GM18858 (cell line): ENCODE data around the gene RIPPLY2.
A peak's percentile ranks its signal among the peaks of the same experiment; 100 is the strongest.

ENCODE experiments used
- ATAC-seq: cut with Tn5 transposase; IDR thresholded peaks from one replicate; pipeline ENCODE4 v1.9.1; 2021; ENCODE audit not compliant: unreplicated experiment

RIPPLY2 gene

GRCh38 chr6:83859410-83860358 lies 6.5 kb downstream of the RIPPLY2 start, which contains the start of gene CYB5R4:
Gene CYB5R4, plus strand, starts transcription at chr6:83859689. Its CDS starts 94 bp downstream, at chr6:83859783.
- peak; percentile 98 for ATAC-seq

DNA sequence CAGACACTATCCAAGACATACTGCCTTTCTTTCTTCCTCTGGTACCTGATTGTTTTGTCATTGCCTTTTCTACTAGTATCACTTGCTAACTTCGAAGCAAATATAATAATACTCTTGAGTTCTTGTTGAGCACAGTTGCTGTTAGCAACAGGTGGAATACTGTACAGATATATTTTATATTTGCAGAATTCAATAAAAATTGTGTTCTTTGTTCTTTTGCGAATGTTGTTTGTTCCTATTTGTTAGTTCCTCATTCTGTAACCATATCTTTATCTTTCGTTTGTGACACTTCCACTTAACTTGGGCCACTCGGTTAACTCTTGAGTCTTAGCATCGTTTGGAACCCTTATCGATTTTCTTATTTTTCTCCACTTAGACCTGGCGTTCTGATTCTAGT lies 7.2 kb downstream of the RIPPLY2 start:
- ATAC-seq, result no peak

DNA sequence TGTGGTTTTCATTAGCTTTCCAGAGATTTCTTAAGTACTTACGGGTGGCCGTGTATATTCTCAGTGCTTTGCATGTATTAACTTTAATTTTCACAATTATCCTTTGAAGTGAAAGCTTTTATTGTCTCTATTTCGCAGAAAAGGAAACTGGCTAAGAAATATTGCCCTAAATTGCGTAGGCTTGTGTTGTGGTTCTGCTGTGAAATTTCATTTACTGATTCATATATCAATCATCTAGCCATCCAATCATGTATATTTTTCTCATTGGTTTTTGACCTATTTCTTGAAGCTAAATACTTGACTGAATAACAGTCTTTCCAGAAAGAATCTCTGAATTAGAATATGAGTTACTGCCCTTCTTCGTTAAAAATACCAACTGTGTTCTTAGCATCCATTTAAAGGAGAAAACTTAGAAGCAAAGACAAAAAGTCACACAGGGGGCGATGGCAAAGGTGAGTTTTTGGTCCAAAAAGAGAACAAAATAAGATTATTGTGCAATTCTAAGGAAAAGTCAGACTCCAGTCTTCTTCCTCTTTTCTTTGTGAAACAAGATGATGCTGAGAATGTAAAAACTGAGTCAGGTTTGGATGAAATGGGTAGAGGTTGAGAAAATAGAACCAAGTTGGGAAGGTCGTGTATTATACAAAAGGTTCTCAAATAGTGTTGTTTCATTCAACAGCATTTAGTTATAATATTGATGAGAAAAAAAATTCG lies 7.8 kb downstream of the RIPPLY2 start:
- ATAC-seq, result no peak

- ATAC-seq, result no peak
Measured at GRCh38 chr6:83862776-83863471, 9.8 kb downstream of the RIPPLY2 start.

DNA sequence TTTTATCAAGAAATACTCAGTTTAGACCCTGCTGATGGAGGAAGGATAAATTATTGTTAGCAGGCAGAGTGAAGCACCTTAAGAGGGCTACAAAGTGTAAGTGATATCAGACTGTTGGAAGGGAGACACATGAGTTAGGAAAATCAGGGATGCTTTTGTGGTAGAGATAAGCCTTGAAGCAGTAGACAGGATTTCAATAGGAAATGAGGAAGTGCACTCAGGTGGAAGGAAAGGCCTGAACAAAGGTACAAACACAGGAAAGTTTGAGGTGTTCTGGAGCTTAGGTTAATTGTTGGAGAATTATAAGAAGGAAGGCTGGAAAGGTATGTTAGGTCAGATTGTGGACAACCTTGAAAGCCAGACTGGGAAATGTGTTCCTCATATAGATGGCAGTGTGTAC lies 13.9 kb downstream of the RIPPLY2 start:
- no peak for ATAC-seq

GRCh38 chr6:83867527-83868161 lies 14.5 kb downstream of the RIPPLY2 start:
- ATAC-seq, result no peak

DNA sequence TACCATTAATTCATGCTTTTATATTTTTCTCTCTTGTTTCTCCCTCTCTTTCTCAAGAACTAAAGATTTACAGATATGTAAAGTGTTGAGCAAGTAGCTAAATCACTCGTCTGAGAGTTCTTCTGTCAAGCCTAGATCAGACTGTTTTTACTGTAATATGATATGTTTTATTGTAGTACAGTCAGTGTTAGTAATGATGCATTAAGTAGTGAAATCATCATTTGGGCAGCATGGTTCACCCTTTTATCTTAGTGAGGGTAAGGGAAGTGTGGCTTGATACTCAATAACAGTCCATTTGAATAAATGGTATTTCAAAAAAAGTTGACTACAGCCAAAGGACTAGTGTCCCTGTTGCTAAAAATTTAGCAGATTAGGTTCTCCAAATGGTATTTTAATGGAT lies 15.5 kb downstream of the RIPPLY2 start:
- no peak for ATAC-seq

GRCh38 chr6:83870649-83871048 lies 17.5 kb downstream of the RIPPLY2 start:
- ATAC-seq, result no peak

DNA sequence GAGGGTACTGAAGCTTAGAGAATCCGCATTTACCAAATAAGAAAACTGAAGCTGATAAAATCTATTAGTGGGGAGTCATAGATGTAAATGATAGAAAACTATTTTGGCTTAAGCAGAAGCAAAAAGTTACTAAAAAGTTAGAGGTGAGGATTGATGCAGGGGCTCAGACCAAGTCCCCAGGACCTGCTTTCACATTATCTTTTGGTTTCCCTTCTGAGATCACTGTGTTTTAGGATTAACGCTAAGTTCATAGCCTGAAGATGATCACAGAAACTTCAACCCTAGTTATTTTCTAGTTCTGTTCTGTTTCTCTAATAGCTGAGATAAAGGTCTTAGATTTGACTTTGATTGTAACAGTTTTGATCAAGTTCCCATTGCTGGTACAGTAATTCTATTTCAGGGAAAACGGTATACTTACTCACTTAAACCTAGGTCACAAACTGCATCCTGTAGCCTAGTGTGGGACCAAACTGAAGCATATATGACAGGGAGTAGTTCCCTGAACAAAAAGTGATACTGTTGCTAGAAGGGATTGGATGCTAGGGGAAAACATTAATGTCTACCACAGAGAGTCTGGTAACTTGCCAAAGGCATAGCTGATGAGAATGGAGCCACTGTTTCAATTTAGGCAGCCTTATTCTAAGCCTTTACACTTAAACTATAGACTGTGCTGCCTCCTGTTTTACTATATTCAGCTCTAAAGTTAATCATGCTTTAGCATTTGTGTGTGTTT lies 19.4 kb downstream of the RIPPLY2 start:
- ATAC-seq, result no peak

GRCh38 chr6:83873869-83874268 lies 20.7 kb downstream of the RIPPLY2 start:
- ATAC-seq, result no peak

DNA sequence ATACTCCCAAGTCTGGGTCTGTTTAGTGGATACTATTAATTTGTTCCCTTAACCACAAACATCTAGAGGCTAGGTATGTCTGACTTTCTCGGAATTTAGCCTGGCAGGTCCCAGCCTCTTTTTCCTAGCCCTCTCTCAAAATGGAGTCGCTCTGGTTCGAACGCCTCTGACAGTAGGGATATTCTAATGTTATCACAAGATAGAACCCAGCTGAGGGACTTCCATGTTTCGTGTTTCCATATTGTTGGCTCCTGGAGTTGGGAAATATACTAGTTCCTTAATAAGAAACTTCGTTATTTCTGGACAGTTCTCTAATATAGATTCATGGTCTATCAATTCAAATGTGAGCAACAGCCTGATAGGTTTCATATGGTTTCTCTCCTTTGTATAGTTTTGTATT lies 22.7 kb downstream of the RIPPLY2 start:
- ATAC-seq, result no peak

DNA sequence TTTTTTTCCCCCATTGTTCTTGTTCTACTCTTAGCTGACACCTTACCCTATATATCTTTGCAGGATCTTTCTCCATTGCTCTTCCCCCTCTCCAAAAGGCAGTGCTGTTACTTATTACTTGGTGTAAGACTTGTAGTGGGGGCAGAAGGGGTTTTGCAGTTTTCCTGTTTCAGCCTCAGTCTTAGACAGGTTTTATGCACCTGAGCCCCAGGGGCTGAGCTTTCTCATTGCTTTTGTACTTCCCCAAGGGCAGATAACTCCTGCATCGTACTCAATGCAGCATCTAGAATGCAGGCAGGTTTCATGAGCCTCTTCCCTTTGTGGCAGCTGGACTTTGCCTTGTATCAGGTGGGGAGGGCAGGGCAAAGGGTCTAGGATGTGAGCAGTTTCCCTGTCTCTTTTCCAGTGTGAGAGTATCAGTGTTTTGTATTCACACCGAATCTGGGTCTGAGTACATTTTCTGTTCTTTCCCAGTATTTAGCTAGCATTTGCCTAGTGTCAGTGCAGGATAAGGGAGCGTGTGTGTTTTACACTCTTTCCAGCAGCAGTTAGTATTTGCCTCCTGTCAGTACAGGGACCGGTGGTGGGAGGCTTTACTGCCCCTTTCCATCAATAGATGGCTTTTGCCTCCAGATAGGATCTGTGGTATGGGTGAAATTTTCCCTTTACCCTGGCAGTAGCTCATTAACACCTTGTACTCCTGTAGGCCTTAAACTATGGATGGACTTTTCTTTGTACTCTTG lies 25.9 kb downstream of the RIPPLY2 start:
- ATAC-seq, result no peak

DNA sequence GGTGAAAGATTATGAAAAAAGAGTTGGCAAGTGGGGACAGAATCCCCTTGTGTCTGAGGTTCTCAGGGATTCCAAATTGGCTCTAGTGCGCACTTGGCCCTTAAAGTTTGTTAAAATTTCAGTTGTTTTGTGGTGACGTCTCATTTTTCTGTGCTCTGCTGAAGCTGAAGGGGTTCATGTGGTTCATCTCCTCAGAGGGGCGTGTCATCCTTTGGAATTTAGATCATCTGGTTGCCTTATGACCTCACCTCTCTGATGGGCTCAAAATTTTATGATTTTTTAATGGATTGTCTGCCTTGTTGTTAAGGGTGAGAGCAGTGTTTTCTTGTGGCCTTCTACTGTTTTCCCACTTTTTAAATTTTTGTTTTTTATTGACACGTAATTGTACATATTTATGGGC lies 26.6 kb downstream of the RIPPLY2 start:
- ATAC-seq, result no peak

GRCh38 chr6:83883240-83883639 lies 30.1 kb downstream of the RIPPLY2 start:
- ATAC-seq, result no peak

GRCh38 chr6:83884523-83884922 lies 31.4 kb downstream of the RIPPLY2 start:
- ATAC-seq, result peak; percentile 79

DNA sequence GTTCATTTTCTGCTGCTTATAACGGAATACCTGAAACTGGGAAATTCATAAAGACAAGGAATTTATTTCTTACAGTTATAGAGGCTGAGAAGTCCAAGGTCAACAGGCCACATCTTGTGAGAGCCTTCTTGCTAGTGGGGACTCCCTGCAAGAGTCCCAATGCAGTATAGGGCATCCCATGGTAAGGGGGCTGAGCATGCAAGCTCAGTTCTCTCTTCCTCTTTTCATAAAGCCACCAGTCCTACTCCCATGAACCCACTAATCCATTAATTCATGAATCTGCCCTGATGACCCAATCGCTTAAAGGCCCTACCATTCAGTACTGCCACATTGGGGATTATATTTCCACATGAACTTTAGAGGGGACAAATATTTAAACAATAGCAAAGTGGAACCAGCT lies 32.8 kb downstream of the RIPPLY2 start:
- no peak for ATAC-seq

- ATAC-seq, result no peak
Measured at GRCh38 chr6:83889621-83890020, 36.5 kb downstream of the RIPPLY2 start.

- no peak for ATAC-seq
Measured at GRCh38 chr6:83890520-83890919, 37.4 kb downstream of the RIPPLY2 start.

DNA sequence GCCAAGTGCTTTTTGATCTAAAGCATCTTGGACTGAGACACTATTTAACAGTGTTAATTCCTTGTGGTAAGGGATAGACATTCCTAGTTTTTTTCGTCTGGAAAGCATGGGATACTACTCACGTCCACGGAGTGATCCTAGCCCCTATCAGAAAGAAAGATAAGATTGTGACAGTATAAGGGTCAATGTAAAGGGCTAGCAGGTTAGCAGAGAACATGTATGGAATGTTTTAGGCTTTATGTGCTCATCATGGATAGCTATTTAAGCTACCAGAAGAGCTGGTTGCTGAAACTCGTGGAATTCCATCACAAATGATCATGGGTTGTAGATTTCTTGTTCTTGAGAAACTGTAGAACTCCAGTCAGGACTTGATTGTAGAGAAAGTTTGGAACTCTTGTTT lies 38.4 kb downstream of the RIPPLY2 start:
- ATAC-seq, result no peak

DNA sequence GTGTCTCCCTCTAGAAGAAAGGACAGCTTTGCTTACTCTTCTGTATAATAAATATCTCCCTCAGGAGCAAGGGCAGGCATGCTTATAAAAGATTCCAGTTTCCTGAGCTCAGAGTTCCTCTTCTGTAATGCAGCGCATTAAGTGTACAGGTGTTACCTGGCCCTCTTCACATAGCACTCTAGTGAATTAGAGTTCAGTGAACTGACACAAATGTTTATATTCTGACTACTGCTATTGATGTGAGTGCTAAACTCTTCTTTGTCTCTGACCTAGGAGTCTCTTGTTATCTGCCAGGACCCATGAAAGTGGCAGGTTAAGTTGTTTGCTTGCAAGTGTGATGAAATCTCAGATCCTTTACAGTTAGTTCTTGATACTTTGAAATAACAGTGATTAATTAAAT lies 39.9 kb downstream of the RIPPLY2 start:
- no peak for ATAC-seq
